Nephron (organoid): ENCODE measurements around the gene HS6ST3.

Experiments
- H3K27ac Mint-ChIP-seq, 3 experiments: 2 replicates each; pipeline ENCODE4 v1.8.0; 2020; ENCODE audit warnings: mixed read lengths in 3 of 3, mild to moderate bottlenecking in 2 of 3, moderate library complexity in 1 of 3
- H3K27me3 Mint-ChIP-seq: 2 replicates; pipeline ENCODE4 v1.8.0; 2021; ENCODE audit warnings: low read depth, mild to moderate bottlenecking, moderate library complexity, mixed read lengths
- H3K36me3 Mint-ChIP-seq: 2 replicates; pipeline ENCODE4 v1.8.0; 2020; ENCODE audit warnings: low read depth, mixed read lengths
- H3K4me1 Mint-ChIP-seq: 2 replicates; pipeline ENCODE4 v1.8.0; 2020; ENCODE audit warnings: mixed read lengths
- H3K4me3 Mint-ChIP-seq, 3 experiments: 2 replicates each; pipeline ENCODE4 v1.8.0; 2020; ENCODE audit warnings: mild to moderate bottlenecking in 3 of 3, mixed read lengths in 3 of 3, moderate library complexity in 2 of 3
- H3K9me3 Mint-ChIP-seq: 2 replicates; pipeline ENCODE4 v1.8.0; 2020; ENCODE audit warnings: mixed read lengths
- TF ChIP-seq, protein P1 (sequence below), 3 experiments: fragments of 200-600 bp; sonication (generic); IDR thresholded peaks; one replicate each; pipeline ENCODE4 v1.5.0; 2021; ENCODE audit warnings: antibody characterized with exemption in 3 of 3; ENCODE audit not compliant: unreplicated experiment in 3 of 3

HS6ST3 gene

DNA sequence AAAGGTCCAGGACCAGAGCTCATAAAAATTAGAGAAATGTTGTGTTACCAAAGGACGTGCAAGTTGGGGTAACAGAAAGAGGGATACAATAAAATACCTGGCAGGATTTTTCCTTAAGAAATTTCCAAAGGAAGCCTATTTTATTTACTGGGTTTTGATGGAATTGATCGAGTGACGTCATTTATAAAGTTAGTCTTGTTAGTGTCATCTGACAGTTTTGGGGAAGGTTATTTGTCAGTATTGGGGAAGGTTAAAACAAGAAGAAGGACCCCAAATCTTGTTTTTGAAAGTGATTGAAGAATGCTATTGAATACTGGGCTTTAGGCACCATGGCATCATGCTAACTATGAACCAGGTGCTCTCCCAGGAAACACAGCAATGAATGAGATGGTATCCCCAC, 287.9 kb downstream of the HS6ST3 start:
- no peaks in the 10 kb centered on the region for H3K9me3 Mint-ChIP-seq
- TF ChIP-seq, protein P1, sequence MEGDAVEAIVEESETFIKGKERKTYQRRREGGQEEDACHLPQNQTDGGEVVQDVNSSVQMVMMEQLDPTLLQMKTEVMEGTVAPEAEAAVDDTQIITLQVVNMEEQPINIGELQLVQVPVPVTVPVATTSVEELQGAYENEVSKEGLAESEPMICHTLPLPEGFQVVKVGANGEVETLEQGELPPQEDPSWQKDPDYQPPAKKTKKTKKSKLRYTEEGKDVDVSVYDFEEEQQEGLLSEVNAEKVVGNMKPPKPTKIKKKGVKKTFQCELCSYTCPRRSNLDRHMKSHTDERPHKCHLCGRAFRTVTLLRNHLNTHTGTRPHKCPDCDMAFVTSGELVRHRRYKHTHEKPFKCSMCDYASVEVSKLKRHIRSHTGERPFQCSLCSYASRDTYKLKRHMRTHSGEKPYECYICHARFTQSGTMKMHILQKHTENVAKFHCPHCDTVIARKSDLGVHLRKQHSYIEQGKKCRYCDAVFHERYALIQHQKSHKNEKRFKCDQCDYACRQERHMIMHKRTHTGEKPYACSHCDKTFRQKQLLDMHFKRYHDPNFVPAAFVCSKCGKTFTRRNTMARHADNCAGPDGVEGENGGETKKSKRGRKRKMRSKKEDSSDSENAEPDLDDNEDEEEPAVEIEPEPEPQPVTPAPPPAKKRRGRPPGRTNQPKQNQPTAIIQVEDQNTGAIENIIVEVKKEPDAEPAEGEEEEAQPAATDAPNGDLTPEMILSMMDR (IDR thresholded peaks at IDR 0.05; ENCODE audit: unreplicated experiment in 3 of 3) = no peak
- no peak overlapping the region for H3K27ac Mint-ChIP-seq
- no peaks in the 10 kb centered on the region for H3K36me3 Mint-ChIP-seq
- H3K4me3 Mint-ChIP-seq = no peak overlapping the region
- H3K4me1 Mint-ChIP-seq = no peaks in the 10 kb centered on the region
- H3K27me3 Mint-ChIP-seq = no peaks in the 10 kb centered on the region

GRCh38 chr13:96379967-96380366, 290.1 kb downstream of the HS6ST3 start:
- H3K36me3 Mint-ChIP-seq = no peaks in the 10 kb centered on the region
- H3K9me3 Mint-ChIP-seq = no peaks in the 10 kb centered on the region
- no peaks in the 10 kb centered on the region for H3K4me1 Mint-ChIP-seq
- H3K27ac Mint-ChIP-seq = no peak overlapping the region
- H3K4me3 Mint-ChIP-seq = no peak overlapping the region
- no peaks in the 10 kb centered on the region for H3K27me3 Mint-ChIP-seq
- TF ChIP-seq, protein P1 (IDR thresholded peaks at IDR 0.05; ENCODE audit: unreplicated experiment in 3 of 3) = no peak

DNA sequence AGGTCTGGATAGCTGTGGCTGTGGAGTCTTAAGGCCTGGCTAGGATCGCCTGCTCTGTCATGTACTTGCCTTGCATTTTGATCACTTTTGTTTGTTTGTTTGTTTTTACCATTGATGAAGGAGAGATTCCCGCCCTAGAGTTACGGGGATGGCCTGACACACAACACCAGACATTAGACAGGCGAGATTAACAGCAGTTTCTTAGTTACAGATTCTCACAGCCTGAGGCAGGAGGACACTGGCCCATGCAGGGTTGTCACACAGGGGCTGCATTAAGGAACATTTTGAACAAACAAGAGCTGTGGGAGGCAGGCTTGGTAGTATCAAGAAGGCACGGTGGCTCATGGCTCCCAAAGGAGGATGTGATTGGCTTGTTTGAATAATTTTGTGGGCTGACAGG, 291.8 kb downstream of the HS6ST3 start:
- H3K9me3 Mint-ChIP-seq = no peaks in the 10 kb centered on the region
- H3K27me3 Mint-ChIP-seq = no peaks in the 10 kb centered on the region
- TF ChIP-seq, protein P1 (IDR thresholded peaks at IDR 0.05; ENCODE audit: unreplicated experiment in 3 of 3) = no peak
- H3K36me3 Mint-ChIP-seq = no peaks in the 10 kb centered on the region
- no peak overlapping the region for H3K27ac Mint-ChIP-seq
- H3K4me1 Mint-ChIP-seq = no peaks in the 10 kb centered on the region
- no peak overlapping the region for H3K4me3 Mint-ChIP-seq

DNA sequence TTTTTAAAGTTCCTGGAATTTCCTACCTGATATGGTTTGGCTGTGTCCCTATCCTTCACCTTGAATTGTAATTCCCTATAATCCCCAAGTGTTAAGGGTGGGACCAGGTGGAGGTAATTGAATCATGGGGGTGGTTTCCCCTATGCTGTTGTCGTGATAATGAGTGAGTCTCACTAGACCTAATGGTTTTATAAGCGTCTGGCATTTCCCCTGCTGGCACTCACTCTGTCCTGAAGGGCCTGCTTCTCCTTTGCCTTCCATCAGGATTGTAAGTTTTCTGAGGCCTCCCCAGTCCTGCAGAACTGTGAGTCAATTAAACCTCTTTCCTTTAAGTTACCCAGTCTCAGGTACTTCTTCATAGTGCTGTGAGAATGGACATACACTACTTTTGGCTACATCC, 298.7 kb downstream of the HS6ST3 start:
- H3K36me3 Mint-ChIP-seq = no peaks in the 10 kb centered on the region
- H3K4me3 Mint-ChIP-seq = no peak overlapping the region
- H3K9me3 Mint-ChIP-seq = peaks cover 2% of the 10 kb centered on the region
- no peaks in the 10 kb centered on the region for H3K4me1 Mint-ChIP-seq
- TF ChIP-seq, protein P1 (IDR thresholded peaks at IDR 0.05; ENCODE audit: unreplicated experiment in 3 of 3) = no peak
- no peaks in the 10 kb centered on the region for H3K27me3 Mint-ChIP-seq
- H3K27ac Mint-ChIP-seq = no peak overlapping the region

DNA sequence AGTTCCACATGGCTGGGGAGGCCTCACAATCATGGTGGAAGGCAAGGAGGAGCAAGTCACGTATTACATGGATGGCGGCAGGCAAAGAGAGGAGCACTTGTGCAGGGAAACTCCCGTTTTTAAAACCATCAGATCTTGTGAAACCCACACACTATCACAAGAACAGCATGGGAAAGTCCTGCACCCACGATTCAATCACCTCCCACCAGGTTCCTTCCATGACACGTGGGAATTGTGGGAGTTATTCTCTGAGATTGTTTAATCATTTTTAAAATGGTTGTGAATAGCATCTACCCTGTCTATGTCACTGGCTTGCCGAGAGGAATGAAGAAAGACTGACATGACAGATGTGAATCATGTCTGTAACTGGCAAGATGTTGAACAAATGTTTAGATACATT, 301.7 kb downstream of the HS6ST3 start:
- H3K27ac Mint-ChIP-seq = no peak overlapping the region
- H3K4me3 Mint-ChIP-seq = no peak overlapping the region
- H3K27me3 Mint-ChIP-seq = no peaks in the 10 kb centered on the region
- TF ChIP-seq, protein P1 (IDR thresholded peaks at IDR 0.05; ENCODE audit: unreplicated experiment in 3 of 3) = no peak
- no peaks in the 10 kb centered on the region for H3K4me1 Mint-ChIP-seq
- no peaks in the 10 kb centered on the region for H3K36me3 Mint-ChIP-seq
- H3K9me3 Mint-ChIP-seq = peaks cover 2% of the 10 kb centered on the region

DNA sequence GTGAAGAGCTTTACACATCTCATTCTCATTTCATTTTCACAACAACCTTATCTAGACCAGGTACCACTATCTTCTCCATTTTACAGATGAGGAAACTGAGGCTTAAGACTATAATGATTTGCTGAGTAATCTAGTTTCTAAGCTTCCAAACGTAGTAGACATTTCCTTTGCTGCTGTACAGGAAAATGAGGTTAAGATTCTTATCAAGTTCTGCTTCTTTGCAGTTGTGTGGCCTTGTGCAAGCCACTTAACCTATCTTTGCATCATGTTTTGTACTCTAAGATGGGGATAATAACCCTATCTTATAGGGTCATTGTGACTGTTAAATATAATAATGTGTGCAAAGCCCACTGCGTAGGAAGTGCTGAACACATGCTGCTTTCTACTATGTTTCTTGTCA, 307.9 kb downstream of the HS6ST3 start:
- H3K27me3 Mint-ChIP-seq = no peaks in the 10 kb centered on the region
- H3K4me3 Mint-ChIP-seq = no peak overlapping the region
- no peaks in the 10 kb centered on the region for H3K36me3 Mint-ChIP-seq
- TF ChIP-seq, protein P1 (IDR thresholded peaks at IDR 0.05; ENCODE audit: unreplicated experiment in 3 of 3) = no peak
- no peak overlapping the region for H3K27ac Mint-ChIP-seq
- no peaks in the 10 kb centered on the region for H3K9me3 Mint-ChIP-seq
- no peaks in the 10 kb centered on the region for H3K4me1 Mint-ChIP-seq
